Ascending aorta (tissue), 2 donors: ENCODE measurements around the gene AQP2. TPM values are rescaled to one million over a fixed set of nuclear protein-coding genes. Genes with fewer than 3 reads are reported as not detected.
A peak's percentile ranks its signal among the peaks of the same experiment; 100 is the strongest.

Source experiments
- DNase-seq, 2 donors: peaks; one replicate each; pipeline ENCODE4 v3.0.0-alpha.2; 2019; ENCODE audit warnings: low spot score in 2 of 2
- H3K27ac ChIP-seq, 2 donors: fragments of 200-600 bp; sonication (generic); one replicate each; pipeline ENCODE4 v1.5.1; 2016 to 2017; ENCODE audit warnings: mild to moderate bottlenecking in 1 of 2
- H3K27me3 ChIP-seq: fragments of 200-600 bp; sonication (generic); one replicate; pipeline ENCODE4 v1.5.1; 2017
- H3K36me3 ChIP-seq, 2 donors: fragments of 200-600 bp; sonication (generic); one replicate each; pipeline ENCODE4 v1.5.1; 2016
- H3K4me1 ChIP-seq, 2 donors: fragments of 200-600 bp; sonication (generic); one replicate each; pipeline ENCODE4 v1.5.1; 2016 to 2017; ENCODE audit warnings: mild to moderate bottlenecking in 1 of 2
- H3K4me3 ChIP-seq, 2 donors: fragments of 200-600 bp; sonication (generic); one replicate each; pipeline ENCODE4 v1.5.1; 2016 to 2017; ENCODE audit warnings: mild to moderate bottlenecking in 1 of 2
- H3K9me3 ChIP-seq, 2 donors: fragments of 200-600 bp; sonication (generic); one replicate each; pipeline ENCODE4 v1.5.1; 2016
- CTCF ChIP-seq, 3 experiments: fragments of 200-600 bp in 2 of 3; fragments of 450-650 bp in 1 of 3; sonication (generic) in 2 of 3; IDR thresholded peaks; one replicate each; pipeline ENCODE4 v1.5.1; 2016 to 2019; ENCODE audit warnings: antibody characterized with exemption in 3 of 3, mild to moderate bottlenecking in 1 of 3, moderate library complexity in 1 of 3
- intact Hi-C: fragments of 100-400 bp; cut with DNase I; formaldehyde crosslinking; loops from one replicate; pipeline ENCODE4 v1.15.1; 2023
- total RNA-seq: library from RNA; depleted of rRNA; stranded (reverse); fragments of >200 nt; gene quantifications from one replicate; pipeline ENCODE4 v1.1.0, GENCODE V29; 2016

Gene AQP2
- total RNA-seq, 1 donor from 2014 or later, result not detected

- no peaks in the 10 kb centered on the region for H3K9me3 ChIP-seq
- peak in 1 of 2 donors; percentile 30 for DNase-seq
- no peaks in the 10 kb centered on the region for H3K36me3 ChIP-seq
- H3K4me1 ChIP-seq, result no peaks in the 10 kb centered on the region
- intact Hi-C loops, result no loop called here
- TF ChIP-seq CTCF (IDR thresholded peaks at IDR 0.05), result no peak
- H3K27me3 ChIP-seq, result no peaks in the 10 kb centered on the region
- no peak overlapping the region for H3K4me3 ChIP-seq
- H3K27ac ChIP-seq, result no peak overlapping the region
Measured at GRCh38 chr12:49932533-49933130, 17.9 kb upstream of the AQP2 start.

GRCh38 chr12:49933796-49934195 is 16.7 kb upstream of the AQP2 start:
- no peaks in the 10 kb centered on the region for H3K9me3 ChIP-seq
- H3K4me1 ChIP-seq, result no peaks in the 10 kb centered on the region
- no peak for TF ChIP-seq CTCF (IDR thresholded peaks at IDR 0.05)
- H3K27ac ChIP-seq, result no peak overlapping the region
- no peak overlapping the region for H3K4me3 ChIP-seq
- no peaks in the 10 kb centered on the region for H3K36me3 ChIP-seq
- peak in 1 of 2 donors; percentile 61 for DNase-seq
- intact Hi-C loops, result no loop called here
- no peaks in the 10 kb centered on the region for H3K27me3 ChIP-seq

DNA sequence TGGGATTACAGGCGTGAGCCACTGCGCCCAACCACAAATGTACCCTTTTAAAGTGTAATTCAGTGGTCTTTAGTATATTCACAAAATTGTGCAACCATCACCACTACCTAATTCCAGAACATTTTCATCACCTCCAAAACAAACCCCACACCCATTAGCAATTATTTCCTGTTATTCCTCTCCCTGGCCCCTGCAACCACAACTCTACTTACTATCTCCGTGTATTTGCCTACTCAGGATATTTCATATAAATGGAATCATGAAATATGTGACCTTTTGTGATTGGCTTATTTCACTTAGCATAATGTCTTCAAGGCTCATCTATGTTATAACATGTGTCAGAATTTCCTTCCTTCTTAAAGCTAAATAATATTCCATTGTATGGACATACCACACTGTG is 16.0 kb upstream of the AQP2 start:
- H3K36me3 ChIP-seq, result no peaks in the 10 kb centered on the region
- no peak for DNase-seq
- H3K27ac ChIP-seq, result no peak overlapping the region
- no peaks in the 10 kb centered on the region for H3K27me3 ChIP-seq
- intact Hi-C loops, result no loop called here
- TF ChIP-seq CTCF (IDR thresholded peaks at IDR 0.05), result no peak
- no peaks in the 10 kb centered on the region for H3K4me1 ChIP-seq
- no peak overlapping the region for H3K4me3 ChIP-seq
- H3K9me3 ChIP-seq, result no peaks in the 10 kb centered on the region

- Histone ChIP-seq H3K36me3 (no peaks in the 10 kb centered on the region), H3K4me1 (no peaks in the 10 kb centered on the region), H3K27ac (no peak overlapping the region), H3K4me3 (no peak overlapping the region), H3K9me3 (no peaks in the 10 kb centered on the region), H3K27me3 (no peaks in the 10 kb centered on the region)
- intact Hi-C loops, result no loop called here
- no peak for DNase-seq
- no peak for TF ChIP-seq CTCF (IDR thresholded peaks at IDR 0.05)
Measured at GRCh38 chr12:49936925-49937324, 13.6 kb upstream of the AQP2 start.

DNA sequence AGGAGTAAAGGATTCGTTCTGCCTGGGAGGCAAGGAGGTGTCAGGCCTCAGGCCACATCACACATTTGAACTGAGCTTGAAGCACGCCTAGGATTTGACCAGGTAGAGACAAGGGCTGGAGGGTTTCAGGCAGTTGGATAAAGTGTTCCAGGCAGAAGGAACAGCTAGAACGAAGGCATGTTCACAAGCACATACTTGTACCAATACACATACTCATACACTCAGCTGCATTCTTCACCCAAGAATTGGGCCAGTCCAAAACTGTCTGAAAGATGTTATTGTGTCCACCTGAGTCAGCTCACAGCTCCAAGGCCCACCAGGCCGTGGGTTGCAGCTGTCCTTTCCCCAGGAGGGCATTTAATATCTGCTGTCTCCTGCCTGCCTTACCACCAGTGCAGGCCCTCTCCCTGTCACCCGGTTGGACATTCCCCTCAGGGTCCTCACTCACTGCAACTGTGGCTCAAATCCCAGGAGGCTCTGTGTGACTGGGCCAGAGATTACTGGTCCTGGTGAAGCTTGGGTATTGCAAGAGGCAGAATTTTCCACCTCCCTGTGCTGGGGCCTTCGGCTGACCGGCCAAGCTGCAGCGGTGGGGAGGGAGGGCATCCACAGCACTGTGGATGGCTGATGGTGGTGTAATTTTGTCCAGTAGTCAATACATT is 12.8 kb upstream of the AQP2 start:
- H3K4me1 ChIP-seq, result no peaks in the 10 kb centered on the region
- intact Hi-C loops, result no loop called here
- DNase-seq, result peak in 1 of 2 donors; percentile 35
- H3K4me3 ChIP-seq, result no peak overlapping the region
- no peaks in the 10 kb centered on the region for H3K36me3 ChIP-seq
- no peak for TF ChIP-seq CTCF (IDR thresholded peaks at IDR 0.05)
- H3K27me3 ChIP-seq, result no peaks in the 10 kb centered on the region
- H3K27ac ChIP-seq, result no peak overlapping the region
- no peaks in the 10 kb centered on the region for H3K9me3 ChIP-seq
